PC-9 (cell line): Measurements from ENCODE around the gene SPOP.

Source experiments
- EZH2 ChIP-seq: fragments of 200-600 bp; sonication (generic); IDR thresholded peaks from 2 replicates; pipeline ENCODE4 v1.8.0; 2017; ENCODE audit warnings: antibody characterized with exemption, low read depth
- TF ChIP-seq, protein P1 (sequence below): fragments of 200-600 bp; sonication (generic); conservative IDR thresholded peaks from 2 replicates; pipeline ENCODE4 v1.6.1; 2017; ENCODE audit warnings: mixed run types, antibody characterized with exemption, mild to moderate bottlenecking, moderate library complexity

DNA sequence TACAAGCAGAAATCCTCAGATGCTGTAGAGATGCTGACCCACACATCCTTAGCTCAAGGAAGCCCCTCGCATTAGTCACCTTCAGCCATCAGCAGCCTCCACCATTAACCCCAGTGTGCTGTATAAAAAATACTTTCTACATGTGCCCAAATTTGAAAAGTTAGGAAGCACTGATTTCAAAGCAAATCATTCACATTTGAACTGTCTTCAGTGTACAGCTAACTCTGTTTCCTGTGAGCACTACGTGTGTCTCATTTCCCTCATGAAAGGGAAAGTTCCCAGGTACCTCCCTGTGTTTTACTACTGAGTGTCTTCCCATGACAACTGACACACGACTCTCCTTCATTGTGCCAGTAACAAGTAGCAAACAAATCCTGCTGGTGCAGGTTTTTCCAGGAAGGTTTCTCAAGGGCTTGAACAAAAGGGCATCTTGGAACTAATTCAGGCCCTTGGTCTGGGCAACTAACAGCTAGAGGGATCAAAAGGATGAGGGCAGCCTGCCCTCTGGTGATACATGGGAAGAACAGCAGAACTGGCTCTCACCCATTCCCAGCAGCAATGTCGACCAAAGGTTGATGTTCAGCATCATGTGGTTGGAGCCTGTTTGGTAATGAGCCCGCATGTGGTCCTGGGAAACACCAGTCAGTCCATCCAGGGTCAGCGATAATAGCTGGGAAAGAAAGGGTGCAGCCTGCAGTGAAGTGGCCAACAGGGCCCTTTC is 25.8 kb upstream of the SPOP start:
- TF ChIP-seq, protein P1, sequence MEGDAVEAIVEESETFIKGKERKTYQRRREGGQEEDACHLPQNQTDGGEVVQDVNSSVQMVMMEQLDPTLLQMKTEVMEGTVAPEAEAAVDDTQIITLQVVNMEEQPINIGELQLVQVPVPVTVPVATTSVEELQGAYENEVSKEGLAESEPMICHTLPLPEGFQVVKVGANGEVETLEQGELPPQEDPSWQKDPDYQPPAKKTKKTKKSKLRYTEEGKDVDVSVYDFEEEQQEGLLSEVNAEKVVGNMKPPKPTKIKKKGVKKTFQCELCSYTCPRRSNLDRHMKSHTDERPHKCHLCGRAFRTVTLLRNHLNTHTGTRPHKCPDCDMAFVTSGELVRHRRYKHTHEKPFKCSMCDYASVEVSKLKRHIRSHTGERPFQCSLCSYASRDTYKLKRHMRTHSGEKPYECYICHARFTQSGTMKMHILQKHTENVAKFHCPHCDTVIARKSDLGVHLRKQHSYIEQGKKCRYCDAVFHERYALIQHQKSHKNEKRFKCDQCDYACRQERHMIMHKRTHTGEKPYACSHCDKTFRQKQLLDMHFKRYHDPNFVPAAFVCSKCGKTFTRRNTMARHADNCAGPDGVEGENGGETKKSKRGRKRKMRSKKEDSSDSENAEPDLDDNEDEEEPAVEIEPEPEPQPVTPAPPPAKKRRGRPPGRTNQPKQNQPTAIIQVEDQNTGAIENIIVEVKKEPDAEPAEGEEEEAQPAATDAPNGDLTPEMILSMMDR: peak; percentile 68
- TF ChIP-seq EZH2: no peak
